IMR-90 (cell line): Measurements from ENCODE around the gene ZNF213. TPM values are rescaled to one million over a fixed set of nuclear protein-coding genes. Genes with fewer than 3 reads are reported as not detected.

Source experiments
- ATAC-seq: fragments of 200-7000 bp; cut with Tn5 transposase; 2 replicates; pipeline ENCODE4 v1.9.1; 2020; ENCODE audit warnings: low read depth, mild to moderate bottlenecking, moderate library complexity
- BruUV-seq: library from RNA; stranded (reverse); fragments of 400-500 nt; replicated peaks from 2 replicates; lab custom pipeline; 2021; lab: Mats Ljungman, UMichigan
- CTCF ChIA-PET: fragments of 300-600 bp; formaldehyde crosslinking; extraction: SDS; loops from one replicate; lab custom pipeline; 2021; ENCODE audit warnings: antibody characterized with exemption; lab: Yijun Ruan, JAX
- POLR2A ChIA-PET: fragments of 300-600 bp; sonication (Branson Sonifier 250); formaldehyde crosslinking; loops from one replicate; lab custom pipeline; 2022; ENCODE audit warnings: antibody characterized with exemption; ENCODE audit not compliant: unreplicated experiment; lab: Charles Lee
- DNase-seq: peaks from one replicate; pipeline ENCODE4 v3.0.0; 2013
- H2AFZ ChIP-seq: replicated peaks from 2 replicates; pipeline ENCODE3; 2013; ENCODE audit warnings: low read length, mild to moderate bottlenecking; ENCODE audit not compliant: poor library complexity
- H2AK5ac ChIP-seq: 2 replicates; pipeline ENCODE4 v1.6.1; 2013; ENCODE audit warnings: low read depth, low read length, inconsistent platforms
- H2AK9ac ChIP-seq: replicated peaks from 2 replicates; pipeline ENCODE3; 2013; ENCODE audit warnings: mild to moderate bottlenecking, low read depth, low read length, moderate library complexity; ENCODE audit not compliant: poor library complexity
- H2BK120ac ChIP-seq: 2 replicates; pipeline ENCODE4 v1.6.1; 2013; ENCODE audit warnings: low read depth, low read length, inconsistent platforms
- H2BK15ac ChIP-seq: 3 replicates; pipeline ENCODE4 v1.6.1; 2013; ENCODE audit warnings: low read depth, low read length, inconsistent platforms
- H2BK20ac ChIP-seq: 2 replicates; pipeline ENCODE4 v1.6.1; 2013; ENCODE audit warnings: low read depth, mild to moderate bottlenecking, inconsistent platforms, low read length, moderate library complexity
- H2BK5ac ChIP-seq: 2 replicates; pipeline ENCODE4 v1.6.1; 2013; ENCODE audit warnings: mild to moderate bottlenecking, low read depth, low read length, inconsistent platforms; ENCODE audit not compliant: poor library complexity, severe bottlenecking
- H3K14ac ChIP-seq: replicated peaks from 2 replicates; pipeline ENCODE4 v1.6.1; 2013; ENCODE audit warnings: low read depth, low read length, inconsistent platforms
- H3K18ac ChIP-seq: 2 replicates; pipeline ENCODE4 v1.6.1; 2013; ENCODE audit warnings: low read depth, low read length, control low read depth
- H3K23ac ChIP-seq: 2 replicates; pipeline ENCODE4 v1.6.1; 2013; ENCODE audit warnings: low read depth, low read length, inconsistent platforms
- H3K27ac ChIP-seq: 2 replicates; pipeline ENCODE4 v1.5.1; 2013; ENCODE audit warnings: mild to moderate bottlenecking, control low read depth, low read length; ENCODE audit not compliant: insufficient read depth
- H3K27me3 ChIP-seq: 2 replicates; pipeline ENCODE4 v1.6.1; 2013; ENCODE audit warnings: low read length; ENCODE audit not compliant: control insufficient read depth, insufficient read depth
- H3K36me3 ChIP-seq: 2 replicates; pipeline ENCODE4 v1.6.1; 2013; ENCODE audit warnings: low read length, mixed read lengths; ENCODE audit not compliant: control insufficient read depth, insufficient read depth
- H3K4ac ChIP-seq: 2 replicates; pipeline ENCODE4 v1.6.1; 2013; ENCODE audit warnings: low read depth, low read length, inconsistent platforms
- H3K4me1 ChIP-seq: 2 replicates; pipeline ENCODE4 v1.6.1; 2013; ENCODE audit warnings: low read length, mixed read lengths; ENCODE audit not compliant: control insufficient read depth, insufficient read depth
- H3K4me2 ChIP-seq: 2 replicates; pipeline ENCODE4 v1.6.1; 2013; ENCODE audit warnings: low read depth, mild to moderate bottlenecking, control low read depth, low read length, moderate library complexity
- H3K4me3 ChIP-seq: 2 replicates; pipeline ENCODE4 v1.5.1; 2013; ENCODE audit warnings: low read depth, mild to moderate bottlenecking, control low read depth, low read length, moderate library complexity; ENCODE audit not compliant: insufficient read depth
- H3K56ac ChIP-seq: 2 replicates; pipeline ENCODE4 v1.6.1; 2013; ENCODE audit warnings: low read length, inconsistent platforms; ENCODE audit not compliant: insufficient read depth; ENCODE audit errors: extremely low read depth
- H3K79me1 ChIP-seq, 2 experiments: 2 replicates each; pipeline ENCODE4 v1.6.1; 2013; ENCODE audit warnings: low read length in 2 of 2, inconsistent platforms in 1 of 2, low read depth in 1 of 2
- H3K9ac ChIP-seq: 2 replicates; pipeline ENCODE4 v1.6.1; 2013; ENCODE audit warnings: low read depth, low read length, control low read depth
- H3K9me1 ChIP-seq: 2 replicates; pipeline ENCODE4 v1.6.1; 2013; ENCODE audit warnings: low read length, inconsistent platforms; ENCODE audit not compliant: insufficient read depth
- H3K9me3 ChIP-seq: 2 replicates; pipeline ENCODE4 v1.6.1; 2013; ENCODE audit warnings: low read length; ENCODE audit not compliant: control insufficient read depth, insufficient read depth
- H4K20me1 ChIP-seq: 2 replicates; pipeline ENCODE4 v1.6.1; 2013; ENCODE audit warnings: low read length, inconsistent platforms; ENCODE audit not compliant: insufficient read depth
- H4K5ac ChIP-seq: 2 replicates; pipeline ENCODE4 v1.6.1; 2013; ENCODE audit warnings: mild to moderate bottlenecking, low read depth, low read length, control low read depth
- H4K8ac ChIP-seq, 2 experiments: 2 replicates each; pipeline ENCODE4 v1.6.1; 2013; ENCODE audit warnings: low read depth in 2 of 2, low read length in 2 of 2, control low read depth in 1 of 2, inconsistent platforms in 1 of 2
- H4K91ac ChIP-seq: 2 replicates; pipeline ENCODE4 v1.6.1; 2013; ENCODE audit warnings: low read depth, low read length, inconsistent platforms; ENCODE audit not compliant: insufficient read depth
- BHLHE40 ChIP-seq: fragments of 150-350 bp; IDR thresholded peaks from 2 replicates; pipeline ENCODE4 v1.6.1; 2016; ENCODE audit warnings: mild to moderate bottlenecking, low read depth, low read length
- CEBPB ChIP-seq: IDR thresholded peaks from 2 replicates; pipeline ENCODE4 v1.6.1; 2012; ENCODE audit warnings: low read depth, low read length, improper control_type of control experiment
- CHD1 ChIP-seq: IDR thresholded peaks from 2 replicates; pipeline ENCODE4 v1.6.1; 2012; ENCODE audit warnings: low read depth, low read length, improper control_type of control experiment
- CTCF ChIP-seq: conservative IDR thresholded peaks from 2 replicates; pipeline ENCODE4 v1.5.1; 2012; ENCODE audit warnings: mild to moderate bottlenecking, low read depth, low read length, improper control_type of control experiment
- ELK1 ChIP-seq: fragments of 150-350 bp; IDR thresholded peaks from 2 replicates; pipeline ENCODE4 v1.6.1; 2016; ENCODE audit warnings: low read depth, mild to moderate bottlenecking, low read length, moderate library complexity, borderline replicate concordance
- FOS ChIP-seq: fragments of 150-350 bp; IDR thresholded peaks from 2 replicates; pipeline ENCODE4 v1.6.1; 2016; ENCODE audit warnings: low read depth, low read length
- MAFK ChIP-seq: IDR thresholded peaks from 2 replicates; pipeline ENCODE4 v1.6.1; 2012; ENCODE audit warnings: low read depth, low read length, improper control_type of control experiment
- MAZ ChIP-seq: IDR thresholded peaks from 2 replicates; pipeline ENCODE4 v1.6.1; 2012; ENCODE audit warnings: low read depth, mild to moderate bottlenecking, low read length, improper control_type of control experiment, moderate library complexity, borderline replicate concordance
- MXI1 ChIP-seq: IDR thresholded peaks from 2 replicates; pipeline ENCODE4 v1.6.1; 2012; ENCODE audit warnings: low read depth, mild to moderate bottlenecking, low read length, moderate library complexity, borderline replicate concordance
- NFE2L2 ChIP-seq: fragments of 150-350 bp; IDR thresholded peaks from 2 replicates; pipeline ENCODE4 v1.6.1; 2016; ENCODE audit warnings: low read depth, mild to moderate bottlenecking, low read length
- POLR2A ChIP-seq: IDR thresholded peaks from 2 replicates; pipeline ENCODE4 v1.6.1; 2012; ENCODE audit warnings: mild to moderate bottlenecking, low read depth, low read length
- RAD21 ChIP-seq: IDR thresholded peaks from 2 replicates; pipeline ENCODE4 v1.6.1; 2012; ENCODE audit warnings: low read length, improper control_type of control experiment
- RCOR1 ChIP-seq: IDR thresholded peaks from 2 replicates; pipeline ENCODE4 v1.6.1; 2012; ENCODE audit warnings: mild to moderate bottlenecking, low read length, improper control_type of control experiment; ENCODE audit not compliant: insufficient replicate concordance
- RFX5 ChIP-seq: IDR thresholded peaks from 2 replicates; pipeline ENCODE4 v1.8.0; 2012; ENCODE audit warnings: low read depth, mild to moderate bottlenecking, low read length, moderate library complexity
- SMC3 ChIP-seq: fragments of 150-350 bp; IDR thresholded peaks from 2 replicates; pipeline ENCODE4 v1.6.1; 2016; ENCODE audit warnings: low read depth, mild to moderate bottlenecking, antibody characterized with exemption, low read length, moderate library complexity
- USF2 ChIP-seq: fragments of 150-350 bp; IDR thresholded peaks from 2 replicates; pipeline ENCODE4 v1.6.1; 2017; ENCODE audit warnings: mild to moderate bottlenecking, antibody characterized with exemption, low read length, low read depth
- WGBS, 2 experiments: methylation state at CpG; one replicate each; pipeline versions ENCODE4 v1.1.5 to v1.1.7; 2013; ENCODE audit warnings: missing lambda C conversion rate in 2 of 2; ENCODE audit not compliant: insufficient read length in 1 of 2; ENCODE audit errors: extremely low coverage in 2 of 2; 5-methylcytosine and 5-hydroxymethylcytosine counted together
- dilution Hi-C: fragments of 300-500 bp; cut with HindIII; formaldehyde crosslinking; loops from one replicate; pipeline ENCODE4 v1.14.3; 2018; ENCODE audit warnings: low sequenced_read_pairs; ENCODE audit not compliant: unreplicated experiment
- in situ Hi-C: fragments of 300-500 bp; cut with MboI; formaldehyde crosslinking; loops from 3 replicates; pipeline ENCODE4 v1.14.3; 2019; ENCODE audit warnings: low sequenced_read_pairs, inconsistent platforms, mixed read lengths
- intact Hi-C: fragments of 100-400 bp; cut with micrococcal nuclease; formaldehyde crosslinking; loops from 2 replicates; pipeline ENCODE4 v1.10.0; 2022
- polyA plus RNA-seq, 3 experiments: library from polyadenylated mRNA; depleted of rRNA; stranded (reverse); fragments of >200 nt; gene quantifications; 2 replicates each; pipeline ENCODE4 v1.2.3, GENCODE V29; 2012; ENCODE audit warnings: low replicate concordance in 1 of 3
- total RNA-seq: library from RNA; depleted of rRNA; stranded (reverse); fragments of >200 nt; gene quantifications from 2 replicates; pipeline ENCODE4 v1.2.3, GENCODE V29; 2012

ZNF213 gene
- total and polyA plus RNA-seq, 2 of the 4 experiments (the other 2 are of a cell fraction), result 0.72 to 4.0 TPM

DNA sequence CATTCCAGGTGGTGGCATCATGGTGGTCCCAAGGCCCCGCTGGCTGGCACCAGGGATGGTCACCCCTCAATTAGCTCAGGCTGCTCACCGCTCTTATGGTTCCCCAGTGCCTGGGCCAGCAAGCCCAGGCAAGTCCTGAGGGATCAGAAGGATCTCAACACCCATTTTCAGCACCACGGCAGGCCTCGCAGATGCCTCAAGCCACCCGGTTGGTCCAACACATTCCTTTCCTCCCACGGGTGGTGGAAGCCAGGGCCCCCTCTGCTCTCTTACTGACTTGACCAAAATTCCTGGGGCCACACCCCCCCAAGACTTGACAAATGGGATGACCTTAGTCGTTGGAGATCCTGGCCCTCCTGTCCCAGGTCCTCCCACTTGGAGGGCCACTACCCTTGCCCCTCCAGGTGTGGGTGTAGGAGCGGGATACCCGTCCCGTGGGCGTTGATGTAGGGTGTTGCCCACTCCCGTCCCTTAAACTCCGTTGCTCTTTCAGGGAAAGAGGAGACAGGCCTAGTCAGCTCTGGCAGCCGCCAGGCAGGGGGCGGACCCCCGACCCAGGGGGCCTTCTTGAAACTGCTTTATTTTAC is 16.5 kb upstream of the ZNF213 start:
- TF ChIP-seq RFX5 (no peak), CTCF (no peak), USF2 (no peak), MAZ (no peak), CEBPB (no peak), SMC3 (no peak), POLR2A (no peak), BHLHE40 (no peak), CHD1 (no peak), ELK1 (no peak), RCOR1 (no peak), FOS (no peak), MAFK (no peak), NFE2L2 (no peak), MXI1 (no peak), RAD21 (no peak)
- intact Hi-C loops, result no loop called here
- ChIA-PET POLR2A (no interaction called here), CTCF (no interaction called here)
- Histone ChIP-seq H2BK20ac (no peak overlapping the region), H3K4ac (no peak overlapping the region), H3K27me3 (no peaks in the 10 kb centered on the region), H2AK9ac (peak overlapping the region; percentile 70), H3K9me3 (no peaks in the 10 kb centered on the region), H3K56ac (no peak overlapping the region), H3K4me2 (no peak overlapping the region), H2BK15ac (no peak overlapping the region), H4K5ac (no peak overlapping the region), H3K9ac (no peak overlapping the region), H3K4me1 (peaks cover 9% of the 10 kb centered on the region), H4K91ac (no peak overlapping the region), H3K14ac (no peak overlapping the region), H3K36me3 (peaks cover 46% of the 10 kb centered on the region), H3K4me3 (no peak overlapping the region), H3K18ac (no peak overlapping the region), H3K79me1 (peaks cover 19 to 24% of the 10 kb centered on the region in 2 experiments), H2AFZ (no peak overlapping the region), H2BK120ac (no peak overlapping the region), H3K9me1 (0 out of 2 replicates have a peak, but pooled peaks cover 2% of the 10 kb centered on the region), H2AK5ac (no peak overlapping the region), H3K27ac (no peak overlapping the region), H2BK5ac (peak overlapping the region; percentile 33), H4K8ac (no peak overlapping the region), H3K23ac (no peak overlapping the region), H4K20me1 (no peaks in the 10 kb centered on the region)
- no peak for ATAC-seq
- dilution Hi-C loops, result no loop called here
- no CpG with 5 or more reads among the region's 16 CpGs for WGBS, 2 experiments
- no peak for DNase-seq
- in situ Hi-C loops, result no loop called here
- no TSS peak for BruUV-seq
